MM.1S (cell line): ENCODE measurements around the gene GALNTL6.

Experiments
- DNase-seq: peaks from one replicate; pipeline ENCODE4 v3.0.0-alpha.2; 2015
- H2AFZ ChIP-seq: fragments of 300-600 bp; sonication (generic); 2 replicates; pipeline ENCODE4 v1.6.0; 2016; ENCODE audit warnings: antibody characterized with exemption, low read length
- H3F3A ChIP-seq: fragments of 300-600 bp; sonication (generic); 2 replicates; pipeline ENCODE4 v1.6.1; 2016; ENCODE audit warnings: mild to moderate bottlenecking, antibody characterized with exemption, low read length, moderate library complexity, mixed read lengths; ENCODE audit not compliant: insufficient read depth
- H3K27ac ChIP-seq: fragments of 300-600 bp; sonication (generic); 2 replicates; pipeline ENCODE4 v1.5.1; 2016; ENCODE audit warnings: mild to moderate bottlenecking, low read length
- H3K27me3 ChIP-seq: fragments of 300-600 bp; sonication (generic); replicated peaks from 2 replicates; pipeline ENCODE4 v1.6.0; 2016; ENCODE audit warnings: low read length; ENCODE audit not compliant: insufficient read depth
- H3K36me3 ChIP-seq: fragments of 300-600 bp; sonication (generic); replicated peaks from 2 replicates; pipeline ENCODE4 v1.6.1; 2016; ENCODE audit warnings: mild to moderate bottlenecking, low read length, mixed read lengths; ENCODE audit not compliant: insufficient read depth
- H3K4me1 ChIP-seq: fragments of 300-600 bp; sonication (generic); 2 replicates; pipeline ENCODE4 v1.6.1; 2016; ENCODE audit warnings: low read length, mixed read lengths
- H3K4me2 ChIP-seq: fragments of 300-600 bp; sonication (generic); 2 replicates; pipeline ENCODE4 v1.6.0; 2016; ENCODE audit warnings: low read depth, low read length
- H3K4me3 ChIP-seq: fragments of 300-600 bp; sonication (generic); 2 replicates; pipeline ENCODE4 v1.5.1; 2016; ENCODE audit warnings: low read length, mixed read lengths
- H3K79me2 ChIP-seq: fragments of 300-600 bp; sonication (generic); 2 replicates; pipeline ENCODE4 v1.6.1; 2016; ENCODE audit warnings: mixed run types, low read length, mixed read lengths
- H3K9ac ChIP-seq: fragments of 300-600 bp; sonication (generic); 2 replicates; pipeline ENCODE4 v1.6.1; 2016; ENCODE audit warnings: low read length, mixed read lengths
- H3K9me2 ChIP-seq: fragments of 300-600 bp; sonication (generic); replicated peaks from 2 replicates; pipeline ENCODE4 v1.6.1; 2016; ENCODE audit warnings: mild to moderate bottlenecking, low read length, mixed read lengths; ENCODE audit not compliant: insufficient read depth
- H3K9me3 ChIP-seq: fragments of 300-600 bp; sonication (generic); replicated peaks from 2 replicates; pipeline ENCODE4 v1.6.1; 2016; ENCODE audit warnings: mild to moderate bottlenecking, low read length, mixed read lengths; ENCODE audit not compliant: insufficient read depth
- H4K20me1 ChIP-seq: fragments of 300-600 bp; sonication (generic); 2 replicates; pipeline ENCODE4 v1.6.1; 2016; ENCODE audit warnings: mild to moderate bottlenecking, low read length, moderate library complexity, mixed read lengths; ENCODE audit not compliant: insufficient read depth
- CTCF ChIP-seq: fragments of 300-600 bp; sonication (generic); IDR thresholded peaks from 2 replicates; pipeline ENCODE4 v1.5.1; 2016; ENCODE audit warnings: antibody characterized with exemption, low read length, mixed read lengths
- EZH2 ChIP-seq: fragments of 300-600 bp; sonication (generic); optimal IDR thresholded peaks from 2 replicates; pipeline ENCODE3; 2017; ENCODE audit warnings: low read depth, mild to moderate bottlenecking, antibody characterized with exemption, low read length, mixed read lengths
- EZH2phosphoT487 ChIP-seq: fragments of 300-600 bp; sonication (generic); IDR thresholded peaks from 2 replicates; pipeline ENCODE4 v1.6.1; 2018; ENCODE audit warnings: antibody characterized with exemption, low read length

GALNTL6 gene

GRCh38 chr4:172404676-172405075, 591.5 kb downstream of the GALNTL6 start:
- Histone ChIP-seq H4K20me1 (no peaks in the 10 kb centered on the region), H3K9me2 (no peaks in the 10 kb centered on the region), H3K4me1 (no peaks in the 10 kb centered on the region), H3K27me3 (no peaks in the 10 kb centered on the region), H3K9me3 (no peaks in the 10 kb centered on the region), H3K79me2 (no peaks in the 10 kb centered on the region), H2AFZ (no peak overlapping the region), H3F3A (no peaks in the 10 kb centered on the region), H3K27ac (no peak overlapping the region), H3K4me3 (no peak overlapping the region), H3K36me3 (no peaks in the 10 kb centered on the region), H3K9ac (no peak overlapping the region), H3K4me2 (no peak overlapping the region)
- TF ChIP-seq EZH2phosphoT487 (no peak), EZH2 (no peak), CTCF (no peak)
- no peak for DNase-seq

GRCh38 chr4:172410363-172410762, 597.2 kb downstream of the GALNTL6 start:
- Histone ChIP-seq H3K27ac (no peak overlapping the region), H3K27me3 (no peaks in the 10 kb centered on the region), H3K9ac (no peak overlapping the region), H2AFZ (no peak overlapping the region), H3K9me2 (no peaks in the 10 kb centered on the region), H3K4me1 (no peaks in the 10 kb centered on the region), H3K4me2 (no peak overlapping the region), H3K79me2 (no peaks in the 10 kb centered on the region), H3F3A (no peaks in the 10 kb centered on the region), H3K4me3 (no peak overlapping the region), H3K9me3 (no peaks in the 10 kb centered on the region), H4K20me1 (no peaks in the 10 kb centered on the region), H3K36me3 (no peaks in the 10 kb centered on the region)
- DNase-seq = no peak
- TF ChIP-seq EZH2phosphoT487 = no peak
- TF ChIP-seq EZH2 = no peak
- no peak for TF ChIP-seq CTCF

GRCh38 chr4:172411149-172411548, 597.9 kb downstream of the GALNTL6 start:
- H3K79me2 ChIP-seq = no peaks in the 10 kb centered on the region
- no peak overlapping the region for H3K9ac ChIP-seq
- H3F3A ChIP-seq = no peaks in the 10 kb centered on the region
- H2AFZ ChIP-seq = no peak overlapping the region
- TF ChIP-seq EZH2 (no peak), CTCF (no peak)
- H3K9me3 ChIP-seq = no peaks in the 10 kb centered on the region
- H3K36me3 ChIP-seq = no peaks in the 10 kb centered on the region
- H3K9me2 ChIP-seq = no peaks in the 10 kb centered on the region
- H3K27me3 ChIP-seq = no peaks in the 10 kb centered on the region
- no peaks in the 10 kb centered on the region for H3K4me1 ChIP-seq
- H3K4me3 ChIP-seq = no peak overlapping the region
- DNase-seq = no peak
- no peak overlapping the region for H3K4me2 ChIP-seq
- H3K27ac ChIP-seq = no peak overlapping the region
- no peaks in the 10 kb centered on the region for H4K20me1 ChIP-seq
